Measurements from ENCODE around the gene TLE5. TPM values are rescaled to one million over a fixed set of nuclear protein-coding genes. Genes with fewer than 3 reads are reported as not detected.
"Not testable (repeated sequence)": the region's sequence is repeated elsewhere in the genome, so short reads cannot be mapped to it uniquely, and the experiment has no call there.

The TLE5 gene
- total and polyA plus RNA-seq, 8 donors: 126 to 688 (median 339) TPM

- H3K4me1 ChIP-seq: peaks cover 0 to 16% (median 9%) of the 10 kb centered on the region in 4 donors
- no peak overlapping the region for H3K4me3 ChIP-seq
- intact Hi-C loops (cut with DNase I; ENCODE audit: low total_unique reads): no loop called here
- H3K36me3 ChIP-seq: peaks cover 0 to 40% (median 33%) of the 10 kb centered on the region in 4 donors
- H3K27ac ChIP-seq: no peak overlapping the region
- TF ChIP-seq EP300 (IDR thresholded peaks at IDR 0.05) (no peak), POLR2AphosphoS5 (IDR thresholded peaks at IDR 0.05) (no peak), POLR2A (IDR thresholded peaks at IDR 0.05) (no peak)
- TF ChIP-seq, protein P1, sequence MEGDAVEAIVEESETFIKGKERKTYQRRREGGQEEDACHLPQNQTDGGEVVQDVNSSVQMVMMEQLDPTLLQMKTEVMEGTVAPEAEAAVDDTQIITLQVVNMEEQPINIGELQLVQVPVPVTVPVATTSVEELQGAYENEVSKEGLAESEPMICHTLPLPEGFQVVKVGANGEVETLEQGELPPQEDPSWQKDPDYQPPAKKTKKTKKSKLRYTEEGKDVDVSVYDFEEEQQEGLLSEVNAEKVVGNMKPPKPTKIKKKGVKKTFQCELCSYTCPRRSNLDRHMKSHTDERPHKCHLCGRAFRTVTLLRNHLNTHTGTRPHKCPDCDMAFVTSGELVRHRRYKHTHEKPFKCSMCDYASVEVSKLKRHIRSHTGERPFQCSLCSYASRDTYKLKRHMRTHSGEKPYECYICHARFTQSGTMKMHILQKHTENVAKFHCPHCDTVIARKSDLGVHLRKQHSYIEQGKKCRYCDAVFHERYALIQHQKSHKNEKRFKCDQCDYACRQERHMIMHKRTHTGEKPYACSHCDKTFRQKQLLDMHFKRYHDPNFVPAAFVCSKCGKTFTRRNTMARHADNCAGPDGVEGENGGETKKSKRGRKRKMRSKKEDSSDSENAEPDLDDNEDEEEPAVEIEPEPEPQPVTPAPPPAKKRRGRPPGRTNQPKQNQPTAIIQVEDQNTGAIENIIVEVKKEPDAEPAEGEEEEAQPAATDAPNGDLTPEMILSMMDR (IDR thresholded peaks at IDR 0.05): no peak
- H3K9me3 ChIP-seq: no peaks in the 10 kb centered on the region
- no peak for DNase-seq
- no peaks in the 10 kb centered on the region for H3K27me3 ChIP-seq
- WGBS, 5 donors: 90 to 95% (median 92%) methylated on average over 22 of the region's 22 CpGs
These were observed 46.9 kb downstream of the TLE5 start for GRCh38 chr19:3015126-3016057.

DNA sequence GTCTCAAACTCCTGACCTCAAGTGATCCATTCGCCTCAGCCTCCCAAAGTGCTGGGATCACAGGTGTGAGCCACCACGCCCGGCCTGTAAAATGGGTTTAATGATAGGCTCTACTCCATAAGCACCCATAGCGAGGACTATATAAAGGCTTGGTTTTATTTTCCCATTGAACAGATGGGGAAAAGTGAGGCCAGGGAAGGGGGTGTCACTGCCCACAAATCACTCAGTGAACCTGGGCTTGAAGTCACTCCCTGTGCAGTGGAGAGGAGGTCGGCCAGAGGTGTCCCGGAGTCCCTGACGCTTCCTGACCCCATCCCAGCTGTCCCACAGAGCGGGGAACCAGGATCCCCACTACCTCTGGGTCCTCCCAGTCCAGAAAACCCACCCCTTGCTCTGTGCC, 48.2 kb downstream of the TLE5 start:
- H3K27me3 ChIP-seq: no peaks in the 10 kb centered on the region
- no peak overlapping the region for H3K4me3 ChIP-seq
- peaks cover 0 to 45% (median 38%) of the 10 kb centered on the region in 4 donors for H3K36me3 ChIP-seq
- intact Hi-C loops (cut with DNase I; ENCODE audit: low total_unique reads): no loop called here
- peak overlapping the region in 1 of 5 donors; percentile 33 for H3K27ac ChIP-seq
- no peaks in the 10 kb centered on the region for H3K9me3 ChIP-seq
- H3K4me1 ChIP-seq: peaks cover 0 to 16% (median 9%) of the 10 kb centered on the region in 4 donors
- TF ChIP-seq POLR2AphosphoS5 (IDR thresholded peaks at IDR 0.05): no peak
- DNase-seq: no peak
- 94 to 98% (median 97%) methylated on average over 8 of the region's 8 CpGs for WGBS, 5 donors

DNA sequence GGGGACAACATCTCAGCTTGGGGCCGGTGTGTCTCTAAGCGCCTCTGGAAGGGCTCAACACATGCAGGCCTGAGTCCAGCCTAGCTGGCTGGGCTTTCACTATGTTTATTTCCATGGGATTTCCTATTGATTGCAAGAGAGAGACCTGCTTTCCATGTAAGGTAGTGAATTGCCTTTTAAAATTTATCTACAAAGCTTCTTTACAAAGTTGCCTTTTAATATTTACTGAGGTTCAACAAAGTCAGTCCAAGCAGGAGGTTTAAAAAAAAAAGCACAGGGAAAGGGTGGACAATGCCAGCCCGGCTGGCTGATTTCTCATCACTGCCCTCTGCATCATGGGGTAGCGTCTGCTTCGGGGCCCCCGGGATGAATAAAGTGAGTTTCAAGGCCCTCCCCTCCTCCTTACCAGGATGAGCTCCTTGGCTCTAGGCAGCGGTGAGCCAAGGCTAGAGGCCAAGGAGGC, 49.0 kb downstream of the TLE5 start:
- H3K4me3 ChIP-seq: no peak overlapping the region
- no peaks in the 10 kb centered on the region for H3K27me3 ChIP-seq
- no peaks in the 10 kb centered on the region for H3K9me3 ChIP-seq
- H3K36me3 ChIP-seq: peaks cover 0 to 48% (median 40%) of the 10 kb centered on the region in 4 donors
- no peak for TF ChIP-seq POLR2A (IDR thresholded peaks at IDR 0.05)
- DNase-seq: peak in 1 of 2 donors; percentile 47
- 19 to 45% (median 28%) methylated on average over 6 to 7 of the region's 7 CpGs for WGBS, 5 donors
- intact Hi-C loops (cut with DNase I; ENCODE audit: low total_unique reads): no loop called here
- H3K27ac ChIP-seq: peak overlapping the region in 3 of 5 donors; percentile 31 to 46 (median 33)
- H3K4me1 ChIP-seq: peaks cover 0 to 16% (median 9%) of the 10 kb centered on the region in 4 donors

GRCh38 chr19:3012621-3013262, 49.6 kb downstream of the TLE5 start:
- WGBS, 5 donors: 69 to 80% (median 70%) methylated on average over 16 of the region's 16 CpGs
- TF ChIP-seq, protein P1 (IDR thresholded peaks at IDR 0.05): no peak
- TF ChIP-seq POLR2A (IDR thresholded peaks at IDR 0.05) (no peak), POLR2AphosphoS5 (IDR thresholded peaks at IDR 0.05) (no peak), EP300 (IDR thresholded peaks at IDR 0.05) (no peak)
- peaks cover 0 to 53% (median 45%) of the 10 kb centered on the region in 4 donors for H3K36me3 ChIP-seq
- H3K4me1 ChIP-seq: peaks cover 0 to 16% (median 9%) of the 10 kb centered on the region in 4 donors
- H3K9me3 ChIP-seq: no peaks in the 10 kb centered on the region
- H3K27me3 ChIP-seq: no peaks in the 10 kb centered on the region
- H3K27ac ChIP-seq: peak overlapping the region in 3 of 5 donors; percentile 31 to 46 (median 33)
- no peak overlapping the region for H3K4me3 ChIP-seq
- DNase-seq: no peak
- intact Hi-C loops (cut with DNase I; ENCODE audit: low total_unique reads): no loop called here

GRCh38 chr19:3012059-3012458, 50.2 kb downstream of the TLE5 start:
- Histone ChIP-seq H3K36me3 (peaks cover 0 to 60% (median 52%) of the 10 kb centered on the region in 4 donors), H3K4me1 (peaks cover 0 to 16% (median 9%) of the 10 kb centered on the region in 4 donors)
- H3K4me3 ChIP-seq; H3K27ac ChIP-seq; intact Hi-C loops (cut with DNase I; ENCODE audit: low total_unique reads); DNase-seq; H3K9me3 ChIP-seq; H3K27me3 ChIP-seq: not testable (repeated sequence)
- 77 to 89% (median 86%) methylated on average over 13 of the region's 13 CpGs for WGBS, 5 donors

Data from stomach (tissue), 9 donors.